Measurements from ENCODE around the gene MLF2. TPM values are rescaled to one million over a fixed set of nuclear protein-coding genes. Genes with fewer than 3 reads are reported as not detected.

MLF2 gene
- total and polyA plus RNA-seq, 2 experiments from 2014 or later: 210 to 508 TPM

DNA sequence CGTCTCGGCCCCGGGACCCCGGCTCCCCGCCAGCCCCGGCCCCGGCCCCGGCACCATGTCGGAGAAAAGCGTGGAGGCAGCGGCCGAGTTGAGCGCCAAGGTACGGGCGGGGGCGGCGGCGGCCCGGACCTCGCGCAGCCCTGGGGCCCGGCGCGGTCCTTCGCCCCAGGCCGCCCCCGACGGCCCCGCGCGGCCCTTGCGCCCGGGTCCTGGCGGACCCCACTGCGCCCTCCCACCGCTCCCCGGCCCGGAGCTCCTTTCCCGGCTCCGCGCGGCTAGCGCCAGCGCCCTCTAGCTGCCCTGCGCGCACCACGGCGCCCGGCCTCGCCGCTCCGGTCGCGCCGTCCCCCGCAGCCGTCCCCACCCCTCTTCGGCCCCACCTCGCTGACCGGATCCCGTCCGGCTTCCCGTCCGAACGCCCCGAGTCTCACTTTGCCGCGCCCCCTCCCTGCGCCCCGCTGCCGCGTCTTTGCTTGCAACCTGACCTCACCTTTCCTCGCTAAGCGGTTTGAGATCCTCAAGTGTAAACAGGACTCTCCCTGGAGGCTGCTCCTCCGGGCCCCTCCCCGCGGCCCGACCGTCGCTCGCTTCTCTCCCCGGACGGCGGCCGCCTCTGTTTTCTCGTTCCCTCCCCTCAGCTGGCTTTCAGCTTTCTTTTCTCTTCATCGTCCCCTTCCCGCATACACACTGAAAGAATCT lies 13.9 kb upstream of the MLF2 start:
- no peaks in the 10 kb centered on the region for H3K36me3 ChIP-seq (replicated peaks; ENCODE audit: insufficient read depth, low read depth)
- peaks cover 32% of the 10 kb centered on the region for H3K79me2 ChIP-seq
- H3K9me3 ChIP-seq (ENCODE audit: low read depth): no peaks in the 10 kb centered on the region
- peak overlapping the region; percentile 55 for H2AFZ ChIP-seq
- H3K4me1 ChIP-seq (ENCODE audit: insufficient read depth): peaks cover 41% of the 10 kb centered on the region
- no peaks in the 10 kb centered on the region for H3K27me3 ChIP-seq
- peak overlapping the region; percentile 63 for H3K4me3 ChIP-seq
- no peak for TF ChIP-seq EZH2phosphoT487 (IDR thresholded peaks at IDR 0.05; ENCODE audit: low read depth, severe bottlenecking, unreplicated experiment)
- TF ChIP-seq, protein P1, sequence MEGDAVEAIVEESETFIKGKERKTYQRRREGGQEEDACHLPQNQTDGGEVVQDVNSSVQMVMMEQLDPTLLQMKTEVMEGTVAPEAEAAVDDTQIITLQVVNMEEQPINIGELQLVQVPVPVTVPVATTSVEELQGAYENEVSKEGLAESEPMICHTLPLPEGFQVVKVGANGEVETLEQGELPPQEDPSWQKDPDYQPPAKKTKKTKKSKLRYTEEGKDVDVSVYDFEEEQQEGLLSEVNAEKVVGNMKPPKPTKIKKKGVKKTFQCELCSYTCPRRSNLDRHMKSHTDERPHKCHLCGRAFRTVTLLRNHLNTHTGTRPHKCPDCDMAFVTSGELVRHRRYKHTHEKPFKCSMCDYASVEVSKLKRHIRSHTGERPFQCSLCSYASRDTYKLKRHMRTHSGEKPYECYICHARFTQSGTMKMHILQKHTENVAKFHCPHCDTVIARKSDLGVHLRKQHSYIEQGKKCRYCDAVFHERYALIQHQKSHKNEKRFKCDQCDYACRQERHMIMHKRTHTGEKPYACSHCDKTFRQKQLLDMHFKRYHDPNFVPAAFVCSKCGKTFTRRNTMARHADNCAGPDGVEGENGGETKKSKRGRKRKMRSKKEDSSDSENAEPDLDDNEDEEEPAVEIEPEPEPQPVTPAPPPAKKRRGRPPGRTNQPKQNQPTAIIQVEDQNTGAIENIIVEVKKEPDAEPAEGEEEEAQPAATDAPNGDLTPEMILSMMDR (IDR thresholded peaks at IDR 0.05; ENCODE audit: poor library complexity): peak; percentile 65
- peaks cover 26% of the 10 kb centered on the region for H4K20me1 ChIP-seq (ENCODE audit: insufficient read depth, poor library complexity, severe bottlenecking)
- WGBS (ENCODE audit: low lambda C conversion rate, missing lambda C conversion rate): 2% methylated on average over 46 of the region's 88 CpGs
- H3K4me2 ChIP-seq: peak overlapping the region; percentile 95
- DNase-seq (ENCODE audit: low spot score): peak; percentile 93
- H3K9me2 ChIP-seq (replicated peaks; ENCODE audit: insufficient read depth): no peaks in the 10 kb centered on the region
- H3K27ac ChIP-seq: peak overlapping the region; percentile 86

DNA sequence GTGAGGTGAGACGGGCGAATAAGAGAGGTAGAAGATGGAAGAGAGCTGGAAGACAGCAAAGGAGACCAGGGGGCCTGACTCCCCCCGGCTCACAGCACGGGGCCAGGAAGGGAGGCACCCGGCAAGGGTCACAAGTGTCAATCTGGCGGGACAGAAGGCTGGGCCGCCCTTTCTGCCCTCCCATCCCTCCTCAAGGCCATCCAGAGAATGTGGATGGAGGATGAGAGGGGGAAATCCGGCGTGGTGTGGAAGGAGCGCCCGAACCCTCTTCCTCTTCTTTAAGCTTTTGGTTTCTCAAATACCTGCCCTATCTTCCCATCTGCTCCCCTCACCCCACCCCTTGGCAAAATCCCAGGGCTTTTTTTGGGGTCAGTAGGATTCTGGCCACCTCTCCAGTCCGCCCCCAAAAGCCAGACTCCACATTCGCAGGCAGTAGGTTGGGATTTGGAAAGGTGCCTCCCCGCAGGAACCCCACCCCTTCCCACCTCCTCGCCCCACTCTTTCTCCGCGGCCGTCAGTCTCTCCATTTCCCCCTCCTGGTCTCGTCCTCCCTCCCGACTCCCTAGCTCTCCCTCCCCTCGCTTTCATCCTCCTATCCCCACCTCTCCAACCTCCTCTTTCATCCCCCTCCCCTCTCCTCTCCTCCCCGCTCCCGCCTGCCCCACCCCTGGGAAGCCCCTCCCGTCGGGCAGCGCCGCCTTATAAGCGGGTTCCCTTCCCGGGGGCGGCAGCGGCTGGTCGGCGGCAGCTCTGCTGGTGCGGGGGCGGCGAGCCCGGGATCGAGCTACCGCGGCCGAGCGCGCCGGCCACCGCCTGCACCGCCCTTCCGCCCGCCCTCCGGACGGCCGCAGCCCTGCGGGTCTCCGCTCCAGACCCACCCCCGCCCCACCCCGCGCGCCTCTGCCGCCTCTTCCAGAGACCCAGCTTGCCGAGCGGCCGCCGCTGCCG lies 13.0 kb upstream of the MLF2 start, which contains the start of gene PTMS:
Gene PTMS (plus strand): TSS at position 730 of the 948 bp plus-strand sequence. CDS start 343 bp downstream, outside the sequence.
- Histone ChIP-seq H3K9me3 (ENCODE audit: low read depth) (no peaks in the 10 kb centered on the region), H3K4me3 (peak within 1 kb of the TSS; percentile 63), H3K27ac (peak within 1 kb of the TSS; percentile 86), H3K4me1 (ENCODE audit: insufficient read depth) (peaks cover 41% of the 10 kb centered on the region), H3K9me2 (replicated peaks; ENCODE audit: insufficient read depth) (no peaks in the 10 kb centered on the region), H3K79me2 (peaks cover 32% of the 10 kb centered on the region), H4K20me1 (ENCODE audit: insufficient read depth, poor library complexity, severe bottlenecking) (peaks cover 26% of the 10 kb centered on the region), H3K4me2 (peak within 1 kb of the TSS; percentile 95), H2AFZ (peak within 1 kb of the TSS; percentile 55), H3K27me3 (no peaks in the 10 kb centered on the region), H3K36me3 (replicated peaks; ENCODE audit: insufficient read depth, low read depth) (no peaks in the 10 kb centered on the region)
- DNase-seq (ENCODE audit: low spot score): peak; percentile 91
- no peak for TF ChIP-seq EZH2 (IDR thresholded peaks at IDR 0.05; ENCODE audit: borderline replicate concordance)
- 5% methylated on average over 15 of the region's 63 CpGs for WGBS (ENCODE audit: low lambda C conversion rate, missing lambda C conversion rate)

DNA sequence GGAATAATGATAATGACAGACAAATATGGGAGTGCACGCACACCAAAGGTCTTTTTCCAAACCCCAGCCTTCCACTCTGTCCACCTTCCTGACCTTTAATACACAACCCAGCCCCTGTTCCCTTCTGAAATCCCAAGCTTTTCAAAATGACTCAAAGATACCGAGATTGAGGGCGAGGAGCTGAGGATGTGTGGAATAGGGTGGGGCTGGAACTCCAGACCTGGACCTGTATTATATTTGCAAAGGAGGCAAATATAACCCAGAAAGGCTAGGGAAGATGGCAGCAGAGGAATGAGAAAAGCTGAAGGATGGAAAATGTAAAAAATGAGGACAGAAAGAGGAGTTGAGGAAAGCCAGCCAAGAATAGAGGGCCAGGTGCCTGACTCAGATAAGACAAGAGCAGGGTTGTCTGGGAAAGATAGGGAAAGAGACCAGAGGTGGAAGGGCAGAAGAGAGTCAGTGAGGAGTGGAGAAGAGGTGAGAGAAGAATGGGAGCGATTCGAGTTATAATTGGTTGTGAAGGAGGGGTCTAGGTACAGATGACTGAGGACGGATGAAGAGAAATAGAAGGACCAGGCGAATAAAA lies 12.2 kb upstream of the MLF2 start:
- H3K4me2 ChIP-seq: peak overlapping the region; percentile 82
- H3K36me3 ChIP-seq (replicated peaks; ENCODE audit: insufficient read depth, low read depth): no peaks in the 10 kb centered on the region
- TF ChIP-seq EZH2phosphoT487 (IDR thresholded peaks at IDR 0.05; ENCODE audit: low read depth, severe bottlenecking, unreplicated experiment): no peak
- TF ChIP-seq, protein P1 (IDR thresholded peaks at IDR 0.05; ENCODE audit: poor library complexity): no peak
- TF ChIP-seq EZH2 (IDR thresholded peaks at IDR 0.05; ENCODE audit: borderline replicate concordance): no peak
- peaks cover 45% of the 10 kb centered on the region for H3K4me1 ChIP-seq (ENCODE audit: insufficient read depth)
- H3K9me2 ChIP-seq (replicated peaks; ENCODE audit: insufficient read depth): no peaks in the 10 kb centered on the region
- DNase-seq (ENCODE audit: low spot score): no peak
- H3K27me3 ChIP-seq: no peaks in the 10 kb centered on the region
- peaks cover 32% of the 10 kb centered on the region for H3K79me2 ChIP-seq
- 30% methylated on average over 7 of the region's 7 CpGs for WGBS (ENCODE audit: low lambda C conversion rate, missing lambda C conversion rate)
- no peaks in the 10 kb centered on the region for H3K9me3 ChIP-seq (ENCODE audit: low read depth)
- H4K20me1 ChIP-seq (ENCODE audit: insufficient read depth, poor library complexity, severe bottlenecking): peaks cover 26% of the 10 kb centered on the region
- H3K27ac ChIP-seq: peak overlapping the region; percentile 86
- peak overlapping the region; percentile 16 for H3K4me3 ChIP-seq
- H2AFZ ChIP-seq: no peak overlapping the region
